AG04450 (cell line): Measurements from ENCODE around the gene MATN4. TPM values are rescaled to one million over a fixed set of nuclear protein-coding genes. Genes with fewer than 3 reads are reported as not detected.

Source experiments
- CTCF ChIA-PET: fragments of 300-600, 350-600 bp; formaldehyde crosslinking; extraction: SDS; loops from one replicate; lab custom pipeline; 2022; ENCODE audit warnings: antibody characterized with exemption, inconsistent platforms; lab: Charles Lee
- POLR2A ChIA-PET: fragments of 350-600 bp; formaldehyde crosslinking; extraction: SDS; loops from one replicate; lab custom pipeline; 2021; ENCODE audit warnings: antibody characterized with exemption, inconsistent platforms; lab: Yijun Ruan, JAX
- DNase-seq: peaks from one replicate; pipeline ENCODE4 v3.0.0-alpha.2; 2011; ENCODE audit warnings: low read depth, low spot score
- H3K27ac ChIP-seq: one replicate; pipeline ENCODE4 v1.5.1; 2012; ENCODE audit warnings: low read depth, low read length, control low read depth
- H3K27me3 ChIP-seq: one replicate; pipeline ENCODE4 v1.6.0; 2012; ENCODE audit warnings: low read length; ENCODE audit not compliant: control insufficient read depth, insufficient read depth
- H3K4me3 ChIP-seq: 2 replicates; pipeline ENCODE4 v1.5.1; 2011; ENCODE audit warnings: mild to moderate bottlenecking, low read depth, low read length, control low read depth
- H3K9me3 ChIP-seq: 2 replicates; pipeline ENCODE4 v1.5.1; 2012; ENCODE audit warnings: low read length; ENCODE audit not compliant: control insufficient read depth, insufficient read depth
- polyA plus RNA-seq: library from polyadenylated mRNA; depleted of rRNA; stranded (reverse); fragments of >200 nt; gene quantifications from 2 replicates; pipeline ENCODE4 v1.2.3, GENCODE V29; 2011
- TF ChIP-seq, protein P1 (sequence below): IDR thresholded peaks from 2 replicates; pipeline ENCODE4 v1.5.1; 2011; ENCODE audit warnings: low read depth, low read length, control low read depth, inconsistent platforms

Gene MATN4
- polyA plus RNA-seq, 1 experiment = not detected

DNA sequence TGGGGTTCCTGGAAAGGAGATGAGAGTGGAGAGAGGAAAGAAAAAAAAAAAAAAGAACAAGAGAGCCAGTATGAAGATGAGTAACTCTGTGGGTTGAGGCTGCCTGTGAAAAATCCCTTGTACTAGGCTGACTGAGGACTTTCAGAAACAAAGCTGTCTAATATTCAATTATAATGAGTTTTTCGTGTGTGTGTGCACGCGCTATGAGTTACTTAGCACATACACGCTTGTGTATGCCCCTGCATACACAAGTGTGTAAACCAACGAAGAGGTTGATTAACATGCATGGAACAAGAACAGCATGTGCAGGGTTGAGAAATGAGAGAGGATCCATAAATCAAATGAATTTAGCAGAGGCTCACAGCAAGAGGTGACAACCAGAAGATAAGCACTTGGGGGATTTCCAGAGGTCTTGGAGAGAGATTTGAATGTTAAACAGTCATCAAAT is 6.3 kb downstream of the MATN4 start:
- TF ChIP-seq, protein P1, sequence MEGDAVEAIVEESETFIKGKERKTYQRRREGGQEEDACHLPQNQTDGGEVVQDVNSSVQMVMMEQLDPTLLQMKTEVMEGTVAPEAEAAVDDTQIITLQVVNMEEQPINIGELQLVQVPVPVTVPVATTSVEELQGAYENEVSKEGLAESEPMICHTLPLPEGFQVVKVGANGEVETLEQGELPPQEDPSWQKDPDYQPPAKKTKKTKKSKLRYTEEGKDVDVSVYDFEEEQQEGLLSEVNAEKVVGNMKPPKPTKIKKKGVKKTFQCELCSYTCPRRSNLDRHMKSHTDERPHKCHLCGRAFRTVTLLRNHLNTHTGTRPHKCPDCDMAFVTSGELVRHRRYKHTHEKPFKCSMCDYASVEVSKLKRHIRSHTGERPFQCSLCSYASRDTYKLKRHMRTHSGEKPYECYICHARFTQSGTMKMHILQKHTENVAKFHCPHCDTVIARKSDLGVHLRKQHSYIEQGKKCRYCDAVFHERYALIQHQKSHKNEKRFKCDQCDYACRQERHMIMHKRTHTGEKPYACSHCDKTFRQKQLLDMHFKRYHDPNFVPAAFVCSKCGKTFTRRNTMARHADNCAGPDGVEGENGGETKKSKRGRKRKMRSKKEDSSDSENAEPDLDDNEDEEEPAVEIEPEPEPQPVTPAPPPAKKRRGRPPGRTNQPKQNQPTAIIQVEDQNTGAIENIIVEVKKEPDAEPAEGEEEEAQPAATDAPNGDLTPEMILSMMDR = no peak
- DNase-seq = no peak
- Histone ChIP-seq H3K27me3 (peaks cover 18% of the 10 kb centered on the region), H3K9me3 (peaks cover 4% of the 10 kb centered on the region; the same call in 1 of the 2 replicates), H3K27ac (no peak overlapping the region), H3K4me3 (no peak overlapping the region)
- ChIA-PET CTCF (interaction anchor here (0.7 to 6.6 kb wide), 7 partner anchors 9 to 469 kb away, joined by 3 to 96 read pairs (median 9); no protein-coding TSS in a partner anchor), POLR2A (no interaction called here)

DNA sequence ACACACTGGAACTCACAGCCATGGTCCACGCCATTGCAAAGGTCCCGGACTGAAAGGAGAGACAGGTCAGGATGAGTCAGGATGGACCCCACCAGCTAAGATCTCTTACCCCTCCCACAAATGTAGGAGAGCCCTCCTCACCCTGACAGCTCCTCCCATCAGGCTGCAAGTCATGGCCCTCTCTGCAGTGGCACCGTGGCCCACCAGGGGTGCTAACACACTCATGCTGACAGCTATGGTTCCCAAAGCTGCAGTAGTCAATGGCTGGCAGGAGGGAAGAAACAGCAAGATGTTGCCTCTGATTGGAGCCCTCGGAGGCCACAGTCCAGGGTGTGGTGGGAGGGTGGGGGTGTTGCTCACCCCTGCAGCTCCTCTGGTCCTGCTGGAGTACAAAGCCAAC is 7.1 kb downstream of the MATN4 start:
- CTCF ChIA-PET = interaction anchor here (0.6 to 6.6 kb wide), 10 partner anchors 8 to 615 kb away, joined by 3 to 96 read pairs (median 6); no protein-coding TSS in a partner anchor

DNA sequence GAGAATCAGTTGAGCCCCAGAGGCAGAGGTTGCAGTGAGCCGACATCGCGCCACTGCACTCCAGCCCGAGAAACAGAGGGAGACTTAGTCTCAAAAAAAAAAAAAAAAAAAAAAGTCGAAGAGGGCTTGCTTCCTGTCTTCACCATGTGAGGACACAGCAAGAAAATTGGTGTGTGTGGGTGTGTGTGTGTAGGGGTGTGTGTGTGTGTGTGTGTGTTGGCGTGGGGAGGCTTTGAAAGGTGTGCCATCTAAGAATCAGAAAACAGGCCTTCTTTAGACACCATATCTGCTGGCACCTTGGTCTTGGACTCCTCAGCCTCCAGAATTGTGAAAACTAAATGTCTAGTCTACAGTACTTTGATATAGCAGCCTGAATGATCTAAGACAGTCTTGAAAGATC is 8.3 kb downstream of the MATN4 start:
- Histone ChIP-seq H3K4me3 (no peak overlapping the region), H3K27me3 (peaks cover 6% of the 10 kb centered on the region), H3K9me3 (peaks cover under 1% of the 10 kb centered on the region), H3K27ac (no peak overlapping the region)
- no peak for DNase-seq
- POLR2A ChIA-PET = no interaction called here
- TF ChIP-seq, protein P1 = no peak
- CTCF ChIA-PET = interaction anchor here (2.9 to 6.6 kb wide), 2 partner anchors 7 to 471 kb away, joined by 9 to 96 read pairs; no protein-coding TSS in a partner anchor

More for the DNA sequence above, 7.1 kb downstream of the MATN4 start:
- Histone ChIP-seq H3K27me3 (peaks cover 11% of the 10 kb centered on the region), H3K9me3 (no peaks in the 10 kb centered on the region; the same call in 1 of the 2 replicates), H3K4me3 (no peak overlapping the region), H3K27ac (no peak overlapping the region)
- no peak for DNase-seq
- POLR2A ChIA-PET = no interaction called here
- TF ChIP-seq, protein P1 = peak; percentile 48

DNA sequence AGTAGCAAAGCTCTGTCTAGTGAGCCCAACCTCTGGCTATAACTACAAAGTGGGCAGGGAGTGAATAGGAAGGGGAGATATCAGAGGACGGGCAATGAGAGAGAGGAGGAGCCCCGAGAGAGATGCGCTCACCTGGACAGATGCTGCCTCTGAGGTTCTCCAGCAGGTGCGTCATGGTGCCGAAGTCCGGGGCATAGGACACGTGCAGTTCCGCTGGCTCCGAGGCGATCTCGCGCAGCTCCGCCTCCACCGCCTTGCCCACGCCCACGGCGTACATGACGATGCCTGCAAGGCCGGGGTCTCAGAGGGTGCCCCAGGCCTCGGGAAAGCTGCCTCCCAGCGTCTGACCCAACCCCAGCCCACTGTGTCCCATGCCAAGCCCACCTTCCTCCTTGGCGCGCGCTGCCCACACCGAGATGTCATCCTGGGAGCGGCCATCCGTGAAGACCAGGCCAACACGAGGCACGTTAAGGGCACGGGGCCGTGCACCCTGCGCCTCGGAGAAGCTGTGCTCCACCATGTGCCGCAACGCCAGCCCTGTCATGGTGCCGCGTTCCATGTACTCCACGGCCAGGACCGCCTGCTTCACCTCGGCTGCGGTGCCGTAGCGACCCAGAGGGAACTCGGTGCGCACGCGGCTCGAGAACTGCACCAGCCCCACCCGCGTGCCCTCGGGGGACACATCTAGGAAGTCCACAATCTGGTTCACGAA is 10.2 kb downstream of the MATN4 start:
- Histone ChIP-seq H3K4me3 (no peak overlapping the region), H3K9me3 (peaks cover 4% of the 10 kb centered on the region), H3K27me3 (peaks cover 11% of the 10 kb centered on the region), H3K27ac (no peak overlapping the region)
- CTCF ChIA-PET = interaction anchor here (1.0 to 2.3 kb wide), 2 partner anchors 14 to 473 kb away, joined by 5 read pairs; no protein-coding TSS in a partner anchor
- TF ChIP-seq, protein P1 = no peak
- no peak for DNase-seq
- POLR2A ChIA-PET = no interaction called here

DNA sequence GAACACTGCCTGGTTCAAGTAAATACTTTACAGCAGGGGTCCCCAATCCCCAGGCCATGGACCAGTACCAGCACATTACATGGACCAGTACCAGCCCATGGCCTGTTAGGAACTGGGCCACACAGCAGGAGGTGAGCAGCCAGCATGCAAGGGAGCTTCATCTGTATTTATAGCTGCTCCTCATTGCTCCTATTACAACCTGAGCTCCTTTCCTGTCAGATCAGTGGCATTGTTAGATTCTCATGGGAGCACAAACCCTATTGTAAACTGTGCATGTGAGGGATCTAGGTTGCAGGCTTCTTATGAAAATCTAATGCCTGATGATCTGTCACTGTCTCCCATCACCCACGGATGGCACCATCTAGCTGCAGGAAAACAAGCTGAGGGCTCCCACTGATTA is 13.4 kb downstream of the MATN4 start:
- TF ChIP-seq, protein P1 = no peak
- POLR2A ChIA-PET = no interaction called here
- no peak for DNase-seq
- CTCF ChIA-PET = interaction anchor here (0.8 to 6.9 kb wide), 35 partner anchors 8 to 476 kb away, joined by 3 to 171 read pairs (median 6); partner anchors contain the start of gene SYS1
- H3K4me3 ChIP-seq = no peak overlapping the region
- no peak overlapping the region for H3K27ac ChIP-seq
- peaks cover 4% of the 10 kb centered on the region for H3K9me3 ChIP-seq
- peaks cover 17% of the 10 kb centered on the region for H3K27me3 ChIP-seq
